PFSK-1 (cell line): Measurements from ENCODE around the gene ACTN4.

Experiments
- FOXP2 ChIP-seq: optimal IDR thresholded peaks from 2 replicates; pipeline ENCODE3; 2011; ENCODE audit warnings: borderline replicate concordance, control low read depth, inconsistent platforms; ENCODE audit not compliant: insufficient read depth; ENCODE audit errors: extremely low read length, extremely low read depth
- POLR2AphosphoS5 ChIP-seq: IDR thresholded peaks from 2 replicates; pipeline ENCODE4 v1.6.1; 2012; ENCODE audit warnings: low read depth, mild to moderate bottlenecking, control low read depth, low read length, moderate library complexity
- TAF1 ChIP-seq: IDR thresholded peaks from 2 replicates; pipeline ENCODE4 v1.6.1; 2012; ENCODE audit warnings: low read length, control low read depth, borderline replicate concordance; ENCODE audit not compliant: insufficient read depth
- TF ChIP-seq, protein P1 (sequence below), 2 experiments: IDR thresholded peaks; 2 replicates each; pipeline versions ENCODE4 v1.6.1 to v1.8.0; 2011 to 2012; ENCODE audit warnings: low read depth in 2 of 2, low read length in 2 of 2, control low read depth in 1 of 2, inconsistent platforms in 1 of 2, mild to moderate bottlenecking in 1 of 2, moderate library complexity in 1 of 2; ENCODE audit not compliant: insufficient read depth in 1 of 2

DNA sequence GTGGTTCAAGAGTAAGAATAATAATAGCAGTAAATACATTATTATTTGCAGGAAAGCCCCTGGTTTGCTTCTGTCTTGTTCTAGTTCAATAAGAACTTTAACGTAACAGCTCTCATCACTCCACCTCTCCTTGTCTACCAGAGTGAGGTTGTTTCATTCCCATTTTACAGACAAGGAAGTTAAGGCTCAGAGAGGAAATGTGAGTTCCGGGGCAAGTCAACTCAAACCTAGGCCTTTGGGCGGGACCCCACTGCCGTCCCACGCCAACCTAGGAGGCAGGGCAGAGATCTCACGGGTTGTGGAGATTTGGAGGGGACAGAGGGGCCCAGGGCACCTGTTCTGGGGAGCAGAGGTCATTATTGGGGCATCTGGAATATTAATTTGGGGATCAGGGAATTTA, 31.2 kb upstream of the ACTN4 start:
- no peak for TF ChIP-seq POLR2AphosphoS5
- TF ChIP-seq, protein P1, sequence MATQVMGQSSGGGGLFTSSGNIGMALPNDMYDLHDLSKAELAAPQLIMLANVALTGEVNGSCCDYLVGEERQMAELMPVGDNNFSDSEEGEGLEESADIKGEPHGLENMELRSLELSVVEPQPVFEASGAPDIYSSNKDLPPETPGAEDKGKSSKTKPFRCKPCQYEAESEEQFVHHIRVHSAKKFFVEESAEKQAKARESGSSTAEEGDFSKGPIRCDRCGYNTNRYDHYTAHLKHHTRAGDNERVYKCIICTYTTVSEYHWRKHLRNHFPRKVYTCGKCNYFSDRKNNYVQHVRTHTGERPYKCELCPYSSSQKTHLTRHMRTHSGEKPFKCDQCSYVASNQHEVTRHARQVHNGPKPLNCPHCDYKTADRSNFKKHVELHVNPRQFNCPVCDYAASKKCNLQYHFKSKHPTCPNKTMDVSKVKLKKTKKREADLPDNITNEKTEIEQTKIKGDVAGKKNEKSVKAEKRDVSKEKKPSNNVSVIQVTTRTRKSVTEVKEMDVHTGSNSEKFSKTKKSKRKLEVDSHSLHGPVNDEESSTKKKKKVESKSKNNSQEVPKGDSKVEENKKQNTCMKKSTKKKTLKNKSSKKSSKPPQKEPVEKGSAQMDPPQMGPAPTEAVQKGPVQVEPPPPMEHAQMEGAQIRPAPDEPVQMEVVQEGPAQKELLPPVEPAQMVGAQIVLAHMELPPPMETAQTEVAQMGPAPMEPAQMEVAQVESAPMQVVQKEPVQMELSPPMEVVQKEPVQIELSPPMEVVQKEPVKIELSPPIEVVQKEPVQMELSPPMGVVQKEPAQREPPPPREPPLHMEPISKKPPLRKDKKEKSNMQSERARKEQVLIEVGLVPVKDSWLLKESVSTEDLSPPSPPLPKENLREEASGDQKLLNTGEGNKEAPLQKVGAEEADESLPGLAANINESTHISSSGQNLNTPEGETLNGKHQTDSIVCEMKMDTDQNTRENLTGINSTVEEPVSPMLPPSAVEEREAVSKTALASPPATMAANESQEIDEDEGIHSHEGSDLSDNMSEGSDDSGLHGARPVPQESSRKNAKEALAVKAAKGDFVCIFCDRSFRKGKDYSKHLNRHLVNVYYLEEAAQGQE (IDR thresholded peaks at IDR 0.05; ENCODE audit: insufficient read depth in 1 of 2, low read depth in 2 of 2, low read length in 2 of 2), result no peak
- TF ChIP-seq TAF1, result no peak
- no peak for TF ChIP-seq FOXP2
